HL-60 (cell line): ENCODE measurements around the gene SCN5A.

Experiments
- DNase-seq, 2 experiments: peaks; one replicate each; pipeline ENCODE4 v3.0.0-alpha.2; 2010 to 2020; ENCODE audit warnings: low read depth in 1 of 2, low spot score in 1 of 2
- H3K27ac ChIP-seq: fragments of 250-450 bp; sonication (Bioruptor Pico); replicated peaks from 2 replicates; pipeline ENCODE4 v1.5.1; 2020; ENCODE audit warnings: mild to moderate bottlenecking, moderate library complexity
- H3K27me3 ChIP-seq: fragments of 250-450 bp; sonication (Bioruptor Pico); 2 replicates; pipeline ENCODE4 v1.5.1; 2021; ENCODE audit warnings: mild to moderate bottlenecking, moderate library complexity; ENCODE audit not compliant: insufficient read depth, poor library complexity, severe bottlenecking
- H3K4me3 ChIP-seq: replicated peaks from 2 replicates; pipeline ENCODE4 v1.5.1; 2011; ENCODE audit warnings: mild to moderate bottlenecking, control low read depth, low read length; ENCODE audit not compliant: insufficient read depth
- GABPA ChIP-seq: IDR thresholded peaks from 2 replicates; pipeline ENCODE4 v1.6.1; 2012; ENCODE audit warnings: low read depth
- POLR2AphosphoS5 ChIP-seq: IDR thresholded peaks from 2 replicates; pipeline ENCODE4 v1.6.1; 2012; ENCODE audit warnings: low read depth
- REST ChIP-seq: IDR thresholded peaks from 2 replicates; pipeline ENCODE4 v1.6.1; 2012; ENCODE audit warnings: low read depth; ENCODE audit not compliant: insufficient replicate concordance
- SPI1 ChIP-seq: IDR thresholded peaks from 2 replicates; pipeline ENCODE4 v1.6.1; 2012; ENCODE audit warnings: low read depth, mild to moderate bottlenecking, borderline replicate concordance
- TF ChIP-seq, protein P1 (sequence below): IDR thresholded peaks from one replicate; pipeline ENCODE4 v1.5.1; 2011; ENCODE audit warnings: low read length, control low read depth, inconsistent platforms; ENCODE audit not compliant: insufficient read depth

Gene SCN5A

DNA sequence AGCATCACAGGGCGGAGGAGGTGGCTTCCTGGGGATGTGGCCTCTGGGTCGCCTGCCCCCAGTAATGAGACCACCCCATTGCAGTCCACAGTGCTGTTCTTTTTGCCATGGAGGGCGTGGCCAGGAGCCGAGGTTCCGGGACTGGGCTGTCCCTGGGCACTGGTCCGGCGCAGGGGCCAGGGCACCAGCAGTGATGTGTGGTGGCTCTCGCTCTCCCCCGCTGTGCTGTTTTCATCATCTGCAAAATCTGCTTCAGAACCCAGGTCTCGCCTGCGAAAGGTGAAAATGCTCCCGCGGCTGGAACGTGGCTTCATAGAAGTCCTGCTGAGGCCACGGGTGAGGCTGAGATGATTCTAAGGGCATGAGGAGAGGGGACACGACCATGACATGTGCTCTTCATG lies 45.8 kb downstream of the SCN5A start:
- Histone ChIP-seq H3K4me3 (no peak overlapping the region), H3K27me3 (no peaks in the 10 kb centered on the region), H3K27ac (no peak overlapping the region)
- no peak for DNase-seq
- TF ChIP-seq REST (no peak), GABPA (no peak), SPI1 (no peak)

- TF ChIP-seq, protein P1, sequence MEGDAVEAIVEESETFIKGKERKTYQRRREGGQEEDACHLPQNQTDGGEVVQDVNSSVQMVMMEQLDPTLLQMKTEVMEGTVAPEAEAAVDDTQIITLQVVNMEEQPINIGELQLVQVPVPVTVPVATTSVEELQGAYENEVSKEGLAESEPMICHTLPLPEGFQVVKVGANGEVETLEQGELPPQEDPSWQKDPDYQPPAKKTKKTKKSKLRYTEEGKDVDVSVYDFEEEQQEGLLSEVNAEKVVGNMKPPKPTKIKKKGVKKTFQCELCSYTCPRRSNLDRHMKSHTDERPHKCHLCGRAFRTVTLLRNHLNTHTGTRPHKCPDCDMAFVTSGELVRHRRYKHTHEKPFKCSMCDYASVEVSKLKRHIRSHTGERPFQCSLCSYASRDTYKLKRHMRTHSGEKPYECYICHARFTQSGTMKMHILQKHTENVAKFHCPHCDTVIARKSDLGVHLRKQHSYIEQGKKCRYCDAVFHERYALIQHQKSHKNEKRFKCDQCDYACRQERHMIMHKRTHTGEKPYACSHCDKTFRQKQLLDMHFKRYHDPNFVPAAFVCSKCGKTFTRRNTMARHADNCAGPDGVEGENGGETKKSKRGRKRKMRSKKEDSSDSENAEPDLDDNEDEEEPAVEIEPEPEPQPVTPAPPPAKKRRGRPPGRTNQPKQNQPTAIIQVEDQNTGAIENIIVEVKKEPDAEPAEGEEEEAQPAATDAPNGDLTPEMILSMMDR = no peak
- TF ChIP-seq POLR2AphosphoS5 (no peak), GABPA (no peak), REST (no peak), SPI1 (no peak)
- no peaks in the 10 kb centered on the region for H3K27me3 ChIP-seq
- no peak overlapping the region for H3K27ac ChIP-seq
- no peak for DNase-seq
- no peak overlapping the region for H3K4me3 ChIP-seq
Observed at GRCh38 chr3:38602576-38603250, 46.8 kb downstream of the SCN5A start.

- Histone ChIP-seq H3K27ac (no peak overlapping the region), H3K27me3 (no peaks in the 10 kb centered on the region), H3K4me3 (no peak overlapping the region)
- TF ChIP-seq SPI1 (no peak), REST (no peak), GABPA (no peak), POLR2AphosphoS5 (no peak)
- TF ChIP-seq, protein P1 = no peak
- DNase-seq = no peak
Observed at GRCh38 chr3:38601956-38602550, 47.4 kb downstream of the SCN5A start.
